Upper lobe of right lung (tissue), 1 donor: ENCODE results near the gene ARSG. TPM values are rescaled to one million over a fixed set of nuclear protein-coding genes. Genes with fewer than 3 reads are reported as not detected.
A peak's percentile ranks its signal among the peaks of the same experiment; 100 is the strongest.

Source experiments
- ATAC-seq: fragments of 200-7000 bp; cut with Tn5 transposase; one replicate; pipeline ENCODE4 v1.9.1; 2020; ENCODE audit warnings: mild to moderate bottlenecking, moderate library complexity
- DNase-seq: peaks from one replicate; pipeline ENCODE4 v3.0.0-alpha.2; 2020
- H3K27ac ChIP-seq: fragments of 200-600 bp; one replicate; pipeline ENCODE4 v1.8.0; 2022
- H3K27me3 ChIP-seq: fragments of 200-600 bp; one replicate; pipeline ENCODE4 v1.8.0; 2022; ENCODE audit warnings: mild to moderate bottlenecking
- H3K36me3 ChIP-seq: fragments of 200-600 bp; one replicate; pipeline ENCODE4 v1.8.0; 2022
- H3K4me1 ChIP-seq: fragments of 200-600 bp; one replicate; pipeline ENCODE4 v1.8.0; 2022
- H3K4me3 ChIP-seq: fragments of 200-600 bp; one replicate; pipeline ENCODE4 v1.8.0; 2022; ENCODE audit warnings: mild to moderate bottlenecking
- H3K9me3 ChIP-seq: fragments of 200-600 bp; one replicate; pipeline ENCODE4 v1.8.0; 2022
- CTCF ChIP-seq: fragments of 200-600 bp; IDR thresholded peaks from one replicate; pipeline ENCODE4 v1.8.0; 2022; ENCODE audit warnings: antibody characterized with exemption
- intact Hi-C: fragments of 100-400 bp; cut with DNase I; formaldehyde crosslinking; loops from one replicate; pipeline ENCODE4 v1.11.0; 2022
- total RNA-seq: library from RNA; stranded (reverse); fragmentation: NEBNext Ultra II Directional; extraction: Animal tissue kit (Norgen Biotek cat#: 25700); gene quantifications from one replicate; pipeline ENCODE4 v1.2.1, GENCODE V29; 2021
- donor health status: DM: no; HTN: yes; CAD: no; lungs with severe emphysema.

ARSG gene
- total RNA-seq, 1 donor from 2014 or later, result 4.8 TPM

- intact Hi-C loops, result no loop called here
- Histone ChIP-seq H3K9me3 (no peaks in the 10 kb centered on the region), H3K27ac (peak overlapping the region; percentile 80), H3K36me3 (no peaks in the 10 kb centered on the region), H3K4me1 (peaks cover 44% of the 10 kb centered on the region), H3K27me3 (no peaks in the 10 kb centered on the region), H3K4me3 (peak overlapping the region; percentile 61)
- no peak for TF ChIP-seq CTCF
- DNase-seq (no peak), ATAC-seq (no peak)
Observed at GRCh38 chr17:68458260-68459036, 167.2 kb downstream of the ARSG start.

GRCh38 chr17:68459037-68459639, 167.8 kb downstream of the ARSG start:
- no peak for TF ChIP-seq CTCF
- Histone ChIP-seq H3K9me3 (no peaks in the 10 kb centered on the region), H3K27ac (no peak overlapping the region), H3K4me1 (peaks cover 38% of the 10 kb centered on the region), H3K36me3 (no peaks in the 10 kb centered on the region), H3K27me3 (no peaks in the 10 kb centered on the region), H3K4me3 (no peak overlapping the region)
- intact Hi-C loops, result no loop called here
- DNase-seq, result no peak
- ATAC-seq, result no peak

- DNase-seq, result no peak
- H3K27me3 ChIP-seq, result no peaks in the 10 kb centered on the region
- no peaks in the 10 kb centered on the region for H3K36me3 ChIP-seq
- no peak for TF ChIP-seq CTCF
- H3K27ac ChIP-seq, result no peak overlapping the region
- no peak overlapping the region for H3K4me3 ChIP-seq
- peaks cover 35% of the 10 kb centered on the region for H3K4me1 ChIP-seq
- intact Hi-C loops, result no loop called here
- no peaks in the 10 kb centered on the region for H3K9me3 ChIP-seq
- ATAC-seq, result no peak
Observed at GRCh38 chr17:68460146-68460545, 168.9 kb downstream of the ARSG start.

GRCh38 chr17:68460715-68461114, 169.4 kb downstream of the ARSG start:
- Histone ChIP-seq H3K36me3 (no peaks in the 10 kb centered on the region), H3K27ac (no peak overlapping the region), H3K4me1 (peaks cover 29% of the 10 kb centered on the region), H3K9me3 (no peaks in the 10 kb centered on the region), H3K27me3 (no peaks in the 10 kb centered on the region), H3K4me3 (no peak overlapping the region)
- ATAC-seq, result no peak
- no peak for DNase-seq
- TF ChIP-seq CTCF, result no peak
- intact Hi-C loops, result no loop called here

- Histone ChIP-seq H3K27me3 (no peaks in the 10 kb centered on the region), H3K4me1 (peaks cover 25% of the 10 kb centered on the region), H3K9me3 (no peaks in the 10 kb centered on the region), H3K27ac (peak overlapping the region; percentile 19), H3K36me3 (no peaks in the 10 kb centered on the region), H3K4me3 (no peak overlapping the region)
- intact Hi-C loops, result no loop called here
- TF ChIP-seq CTCF, result no peak
- ATAC-seq, result no peak
- no peak for DNase-seq
Observed at GRCh38 chr17:68461122-68461539, 169.8 kb downstream of the ARSG start.
